GM12891 (cell line): ENCODE measurements around the gene AP1M1.

Experiments
- PAX5 ChIP-seq: IDR thresholded peaks from 2 replicates; pipeline ENCODE4 v1.6.1; 2011; ENCODE audit warnings: low read length, moderate library complexity, mild to moderate bottlenecking; ENCODE audit not compliant: insufficient read depth, severe bottlenecking
- POLR2A ChIP-seq: IDR thresholded peaks from 2 replicates; pipeline ENCODE4 v1.6.1; 2011; ENCODE audit warnings: low read depth, low read length, control low read depth
- POLR2AphosphoS5 ChIP-seq: IDR thresholded peaks from 2 replicates; pipeline ENCODE4 v1.6.1; 2011; ENCODE audit warnings: low read depth, low read length, control low read depth
- POU2F2 ChIP-seq: IDR thresholded peaks from 2 replicates; pipeline ENCODE4 v1.6.1; 2011; ENCODE audit warnings: low read depth, mild to moderate bottlenecking, control low read depth, low read length, moderate library complexity
- SPI1 ChIP-seq: IDR thresholded peaks from 2 replicates; pipeline ENCODE4 v1.6.1; 2011; ENCODE audit warnings: low read depth, low read length, control low read depth
- TAF1 ChIP-seq: IDR thresholded peaks from 2 replicates; pipeline ENCODE4 v1.6.1; 2011; ENCODE audit warnings: low read depth, low read length, control low read depth

DNA sequence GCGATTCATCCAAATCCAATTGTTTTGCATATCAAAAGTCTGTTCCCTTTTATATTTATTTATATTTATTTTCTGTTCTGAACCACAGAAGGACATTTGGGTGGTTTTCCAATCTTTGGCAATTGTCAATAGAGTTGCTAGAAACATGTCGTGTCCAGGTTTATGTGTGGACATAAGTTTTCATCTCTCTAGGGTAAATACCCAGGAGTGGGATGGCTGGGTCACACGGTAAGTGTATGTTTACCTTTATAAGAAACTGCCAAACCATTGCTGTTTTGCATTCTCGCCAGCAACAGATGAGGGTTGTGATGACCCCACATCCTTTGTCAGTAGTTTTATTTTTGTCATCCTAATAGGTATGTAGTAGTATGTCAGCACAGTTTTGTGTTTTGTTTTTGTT, 12.5 kb downstream of the AP1M1 start:
- TF ChIP-seq POLR2A (no peak), POU2F2 (no peak), POLR2AphosphoS5 (no peak), TAF1 (no peak), SPI1 (no peak), PAX5 (no peak)
